Testis (tissue), 2 donors: ENCODE data around the gene PSD4.

Source experiments
- CTCF ChIP-seq, 3 experiments: fragments of 450-650 bp in 2 of 3; fragments of 200-600 bp in 1 of 3; sonication (generic) in 1 of 3; IDR thresholded peaks; one replicate each; pipeline ENCODE4 v1.5.1; 2016 to 2019; ENCODE audit warnings: antibody characterized with exemption in 3 of 3, mild to moderate bottlenecking in 2 of 3, moderate library complexity in 1 of 3
- POLR2A ChIP-seq: fragments of 450-650 bp; IDR thresholded peaks from one replicate; pipeline ENCODE4 v1.6.1; 2017; ENCODE audit warnings: antibody characterized with exemption, mild to moderate bottlenecking, moderate library complexity

GRCh38 chr2:113155331-113155730 is 18.4 kb upstream of the PSD4 start:
- TF ChIP-seq POLR2A (no peak), CTCF (IDR thresholded peaks at IDR 0.05) (no peak)
